ENCODE data around the gene LTO1.

DNA sequence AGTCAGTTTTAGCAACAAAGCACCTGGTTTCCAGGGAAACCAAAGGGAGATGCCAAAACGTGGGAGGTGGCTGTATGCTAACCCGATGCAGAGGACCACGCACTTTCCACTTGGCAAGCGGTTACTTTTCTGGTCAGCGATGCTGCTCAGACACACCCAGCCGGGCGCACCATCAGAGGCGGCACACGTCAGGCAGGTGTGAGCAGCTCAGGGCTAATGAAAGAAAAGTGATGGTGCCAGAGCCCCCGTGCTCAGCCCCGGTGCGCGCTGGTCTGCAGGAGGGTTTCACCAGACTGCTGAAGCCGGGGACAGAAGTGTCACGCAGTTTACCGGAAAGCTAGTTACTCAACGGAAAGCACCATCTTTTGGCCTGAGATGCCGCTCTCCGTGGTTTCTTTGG is 5.7 kb downstream of the LTO1 start:
- TF ChIP-seq, protein P1, sequence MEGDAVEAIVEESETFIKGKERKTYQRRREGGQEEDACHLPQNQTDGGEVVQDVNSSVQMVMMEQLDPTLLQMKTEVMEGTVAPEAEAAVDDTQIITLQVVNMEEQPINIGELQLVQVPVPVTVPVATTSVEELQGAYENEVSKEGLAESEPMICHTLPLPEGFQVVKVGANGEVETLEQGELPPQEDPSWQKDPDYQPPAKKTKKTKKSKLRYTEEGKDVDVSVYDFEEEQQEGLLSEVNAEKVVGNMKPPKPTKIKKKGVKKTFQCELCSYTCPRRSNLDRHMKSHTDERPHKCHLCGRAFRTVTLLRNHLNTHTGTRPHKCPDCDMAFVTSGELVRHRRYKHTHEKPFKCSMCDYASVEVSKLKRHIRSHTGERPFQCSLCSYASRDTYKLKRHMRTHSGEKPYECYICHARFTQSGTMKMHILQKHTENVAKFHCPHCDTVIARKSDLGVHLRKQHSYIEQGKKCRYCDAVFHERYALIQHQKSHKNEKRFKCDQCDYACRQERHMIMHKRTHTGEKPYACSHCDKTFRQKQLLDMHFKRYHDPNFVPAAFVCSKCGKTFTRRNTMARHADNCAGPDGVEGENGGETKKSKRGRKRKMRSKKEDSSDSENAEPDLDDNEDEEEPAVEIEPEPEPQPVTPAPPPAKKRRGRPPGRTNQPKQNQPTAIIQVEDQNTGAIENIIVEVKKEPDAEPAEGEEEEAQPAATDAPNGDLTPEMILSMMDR (IDR thresholded peaks at IDR 0.05; ENCODE audit: insufficient read depth, low read length): no peak
- TF ChIP-seq SPI1 (IDR thresholded peaks at IDR 0.05; ENCODE audit: borderline replicate concordance, low read depth) (no peak), POLR2AphosphoS5 (IDR thresholded peaks at IDR 0.05; ENCODE audit: low read depth) (no peak), GABPA (IDR thresholded peaks at IDR 0.05; ENCODE audit: low read depth) (no peak)
- TF ChIP-seq, protein P2, sequence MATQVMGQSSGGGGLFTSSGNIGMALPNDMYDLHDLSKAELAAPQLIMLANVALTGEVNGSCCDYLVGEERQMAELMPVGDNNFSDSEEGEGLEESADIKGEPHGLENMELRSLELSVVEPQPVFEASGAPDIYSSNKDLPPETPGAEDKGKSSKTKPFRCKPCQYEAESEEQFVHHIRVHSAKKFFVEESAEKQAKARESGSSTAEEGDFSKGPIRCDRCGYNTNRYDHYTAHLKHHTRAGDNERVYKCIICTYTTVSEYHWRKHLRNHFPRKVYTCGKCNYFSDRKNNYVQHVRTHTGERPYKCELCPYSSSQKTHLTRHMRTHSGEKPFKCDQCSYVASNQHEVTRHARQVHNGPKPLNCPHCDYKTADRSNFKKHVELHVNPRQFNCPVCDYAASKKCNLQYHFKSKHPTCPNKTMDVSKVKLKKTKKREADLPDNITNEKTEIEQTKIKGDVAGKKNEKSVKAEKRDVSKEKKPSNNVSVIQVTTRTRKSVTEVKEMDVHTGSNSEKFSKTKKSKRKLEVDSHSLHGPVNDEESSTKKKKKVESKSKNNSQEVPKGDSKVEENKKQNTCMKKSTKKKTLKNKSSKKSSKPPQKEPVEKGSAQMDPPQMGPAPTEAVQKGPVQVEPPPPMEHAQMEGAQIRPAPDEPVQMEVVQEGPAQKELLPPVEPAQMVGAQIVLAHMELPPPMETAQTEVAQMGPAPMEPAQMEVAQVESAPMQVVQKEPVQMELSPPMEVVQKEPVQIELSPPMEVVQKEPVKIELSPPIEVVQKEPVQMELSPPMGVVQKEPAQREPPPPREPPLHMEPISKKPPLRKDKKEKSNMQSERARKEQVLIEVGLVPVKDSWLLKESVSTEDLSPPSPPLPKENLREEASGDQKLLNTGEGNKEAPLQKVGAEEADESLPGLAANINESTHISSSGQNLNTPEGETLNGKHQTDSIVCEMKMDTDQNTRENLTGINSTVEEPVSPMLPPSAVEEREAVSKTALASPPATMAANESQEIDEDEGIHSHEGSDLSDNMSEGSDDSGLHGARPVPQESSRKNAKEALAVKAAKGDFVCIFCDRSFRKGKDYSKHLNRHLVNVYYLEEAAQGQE (IDR thresholded peaks at IDR 0.05; ENCODE audit: insufficient replicate concordance, low read depth): no peak

All from HL-60 (cell line).